ENCODE measurements around the gene FNDC3B.

FNDC3B gene

GRCh38 chr3:172174513-172175253 lies 135.3 kb downstream of the FNDC3B start:
- no peak for DNase-seq

- no peak for DNase-seq
These were observed 135.8 kb downstream of the FNDC3B start for GRCh38 chr3:172175254-172175599.

GRCh38 chr3:172176061-172176770 lies 136.8 kb downstream of the FNDC3B start:
- no peak for DNase-seq

GRCh38 chr3:172177046-172177445 lies 137.7 kb downstream of the FNDC3B start:
- DNase-seq, result no peak

GRCh38 chr3:172177803-172178316 lies 138.5 kb downstream of the FNDC3B start:
- DNase-seq, result no peak

GRCh38 chr3:172179680-172180399 lies 140.5 kb downstream of the FNDC3B start:
- DNase-seq, result no peak

- no peak for DNase-seq
These were observed 141.1 kb downstream of the FNDC3B start for GRCh38 chr3:172180473-172180872.

GRCh38 chr3:172181932-172182586 lies 142.7 kb downstream of the FNDC3B start:
- no peak for DNase-seq

- DNase-seq, result no peak
These were observed 143.4 kb downstream of the FNDC3B start for GRCh38 chr3:172182797-172183196.

- DNase-seq, result no peak
These were observed 144.9 kb downstream of the FNDC3B start for GRCh38 chr3:172184106-172184822.

GRCh38 chr3:172185907-172186306 lies 146.5 kb downstream of the FNDC3B start:
- no peak for DNase-seq

- DNase-seq, result no peak
These were observed 147.2 kb downstream of the FNDC3B start for GRCh38 chr3:172186607-172187006.

GRCh38 chr3:172187511-172187910 lies 148.1 kb downstream of the FNDC3B start:
- no peak for DNase-seq

- no peak for DNase-seq
These were observed 149.1 kb downstream of the FNDC3B start for GRCh38 chr3:172188511-172188910.

- no peak for DNase-seq
These were observed 149.8 kb downstream of the FNDC3B start for GRCh38 chr3:172189213-172189612.

GRCh38 chr3:172189987-172190603 lies 150.7 kb downstream of the FNDC3B start:
- no peak for DNase-seq

GRCh38 chr3:172190980-172191379 lies 151.6 kb downstream of the FNDC3B start:
- DNase-seq, result no peak

GRCh38 chr3:172191629-172192028 lies 152.3 kb downstream of the FNDC3B start:
- no peak for DNase-seq

GRCh38 chr3:172192830-172193415 lies 153.5 kb downstream of the FNDC3B start:
- no peak for DNase-seq

- no peak for DNase-seq
These were observed 154.1 kb downstream of the FNDC3B start for GRCh38 chr3:172193436-172193835.

GRCh38 chr3:172194702-172195406 lies 155.5 kb downstream of the FNDC3B start:
- DNase-seq, result peak; percentile 53

All from NCI-H1092 treated with DMSO at 0.1 percent for 48 hours (cell line).